Activated CD4-positive, alpha-beta T cell treated with anti-CD3 and anti-CD28 coated beads for 24 hours (primary cell): Measurements from ENCODE around the gene CNOT4.
A peak's percentile ranks its signal among the peaks of the same experiment; 100 is the strongest.
"Not testable (repeated sequence)": the region's sequence is repeated elsewhere in the genome, so short reads cannot be mapped to it uniquely, and the experiment has no call there.

Source experiments
- DNase-seq, 2 donors: peaks; one replicate each; pipeline ENCODE4 v3.0.0-alpha.2; 2020; ENCODE audit warnings: low read depth in 2 of 2

Gene CNOT4

DNA sequence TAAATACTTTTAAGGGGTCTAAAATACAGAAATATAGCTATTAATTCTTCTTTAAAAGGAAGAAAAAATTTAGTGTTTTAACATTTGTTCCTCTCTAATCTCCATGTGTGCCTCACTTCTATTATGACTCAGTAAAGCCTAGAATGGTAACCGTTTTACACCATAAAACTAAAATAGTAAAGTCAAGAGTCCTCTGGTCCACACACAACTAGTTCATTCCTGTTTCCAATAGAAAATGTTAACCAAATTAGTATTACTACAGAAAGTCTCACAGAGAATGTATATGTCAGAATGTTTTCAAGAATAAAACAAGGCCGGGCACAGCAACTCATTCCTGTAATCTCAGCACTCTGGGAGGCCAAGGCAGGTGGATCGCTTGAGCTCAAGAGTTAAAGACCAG, 55.8 kb downstream of the CNOT4 start:
- DNase-seq, result no peak

DNA sequence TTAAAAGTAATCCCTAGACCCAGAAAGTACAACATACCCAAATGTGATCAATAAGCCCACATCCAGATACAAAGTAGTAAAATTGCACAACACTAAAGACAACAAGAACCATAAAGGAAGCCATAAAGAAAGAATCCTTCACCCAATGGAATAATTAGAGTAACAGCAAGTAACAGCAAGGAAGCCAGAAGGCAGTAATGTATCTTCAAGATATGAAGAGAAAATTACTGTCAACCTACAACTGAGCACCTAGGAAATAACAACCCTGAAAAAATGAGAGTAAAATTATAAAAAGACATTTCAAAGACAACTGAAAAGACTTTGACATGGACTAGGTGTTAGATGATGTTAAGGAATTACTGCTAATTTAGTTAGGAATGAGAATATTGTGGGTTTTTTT, 60.5 kb downstream of the CNOT4 start:
- no peak for DNase-seq

DNA sequence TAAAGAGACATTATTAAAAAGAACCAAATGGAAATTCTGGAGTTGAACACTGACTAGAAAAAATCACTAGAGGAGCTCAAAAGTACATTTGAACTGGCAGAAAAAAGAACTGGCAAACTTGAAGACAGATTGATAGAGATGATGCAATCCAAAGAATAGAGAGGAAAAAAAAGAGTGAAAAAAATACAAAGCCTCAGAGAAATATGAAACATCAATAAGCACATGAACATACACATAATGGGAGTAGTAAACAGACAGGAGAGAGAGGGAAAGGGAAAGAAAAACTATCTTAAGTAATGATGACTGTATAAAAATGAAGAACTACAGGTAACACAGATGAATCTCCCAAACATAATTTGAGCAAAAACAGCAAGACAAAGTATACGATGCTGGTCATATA, 61.1 kb downstream of the CNOT4 start:
- no peak for DNase-seq

DNA sequence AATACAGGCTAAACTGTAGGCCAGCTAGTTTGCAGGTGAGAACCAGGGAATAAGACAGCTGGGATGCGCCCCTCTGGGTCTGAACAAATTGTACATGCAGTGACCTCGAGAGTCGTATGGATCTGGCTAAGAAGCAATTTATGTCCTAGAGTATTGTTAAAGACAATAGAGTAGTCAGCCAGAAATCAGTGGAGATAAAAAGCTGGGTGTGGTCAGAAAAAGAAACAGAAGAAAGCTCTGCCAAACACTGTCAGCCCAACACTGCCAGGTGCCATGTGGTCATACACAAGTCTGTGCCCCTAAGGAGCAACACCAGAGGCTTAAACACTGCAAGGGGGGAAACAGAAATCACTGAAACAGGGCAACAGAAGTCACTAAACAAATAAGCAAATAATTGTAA, 62.2 kb downstream of the CNOT4 start:
- no peak for DNase-seq

DNA sequence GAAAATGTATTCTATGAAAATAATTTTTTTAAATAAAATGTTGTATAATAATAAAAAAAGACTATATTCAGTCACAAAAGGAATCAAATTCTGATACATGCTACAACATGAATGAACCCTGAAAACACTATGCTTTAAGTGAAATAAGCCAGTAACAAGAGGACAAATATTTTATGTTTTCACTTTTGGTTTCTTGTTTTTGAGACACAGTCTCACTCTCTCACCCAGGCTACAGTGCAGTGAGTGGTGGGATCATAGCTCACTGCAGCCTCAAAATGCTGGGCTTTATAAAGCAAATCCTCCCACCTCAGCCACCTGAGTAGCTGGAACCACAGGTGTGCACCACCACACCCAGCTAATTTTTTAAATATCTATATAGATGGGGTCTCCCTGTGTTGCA, 64.2 kb downstream of the CNOT4 start:
- no peak for DNase-seq

DNA sequence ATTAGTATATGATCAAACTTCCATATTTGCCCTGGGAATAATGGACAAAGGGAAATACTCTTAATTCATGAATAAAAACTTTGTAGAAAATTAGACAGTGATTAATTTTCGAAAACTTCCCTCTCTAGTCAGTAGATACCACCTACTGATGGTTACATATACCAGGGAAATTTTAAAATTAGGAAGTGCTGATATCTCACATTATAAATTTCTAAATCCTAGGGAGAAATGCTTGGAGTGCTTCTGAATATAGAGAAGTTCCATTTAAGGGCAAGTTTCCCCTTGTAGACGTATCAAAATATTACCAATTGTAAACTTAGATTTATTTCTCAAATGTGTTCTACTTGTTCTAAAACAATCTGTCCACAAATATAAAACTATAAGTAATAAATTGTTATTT, 64.6 kb downstream of the CNOT4 start:
- DNase-seq, result not testable (repeated sequence)

DNA sequence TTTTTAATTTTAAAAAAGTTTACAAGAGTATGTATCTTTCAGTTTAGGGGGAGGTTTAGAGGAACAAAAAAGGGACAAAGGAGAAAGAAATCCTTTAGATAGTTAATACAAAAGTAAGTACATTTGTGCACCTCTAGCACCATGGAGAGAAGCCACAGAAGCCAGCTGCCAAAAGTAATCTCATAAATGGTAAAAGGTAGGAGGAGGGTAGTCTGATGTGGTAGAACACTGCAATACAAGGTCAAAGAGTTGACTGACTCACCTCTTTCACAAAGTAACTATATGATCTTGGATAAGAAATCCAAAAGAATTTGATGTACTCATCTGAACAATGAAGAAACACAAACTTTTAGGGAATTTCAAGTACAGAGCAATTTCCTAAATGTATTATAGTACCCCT, 68.1 kb downstream of the CNOT4 start:
- no peak for DNase-seq

DNA sequence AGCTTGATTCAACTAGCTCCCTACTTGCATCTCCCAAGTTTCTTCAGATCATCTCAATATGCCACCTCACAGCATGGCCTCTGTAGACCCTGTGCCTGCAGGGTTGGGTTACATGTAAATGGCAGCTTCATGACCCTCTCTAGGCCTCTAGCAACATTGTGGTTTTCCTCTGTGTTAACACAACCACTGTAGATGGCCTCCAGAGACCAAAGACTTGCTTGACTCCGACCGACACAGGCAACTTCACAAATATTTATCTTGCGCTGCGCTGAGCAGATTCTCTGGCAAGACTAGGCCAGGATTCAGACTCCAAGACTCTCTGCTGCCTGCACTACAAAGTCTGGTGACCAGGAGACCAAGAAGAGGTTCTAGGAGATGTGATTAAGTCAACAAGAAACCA, 75.9 kb downstream of the CNOT4 start:
- DNase-seq, result no peak

DNA sequence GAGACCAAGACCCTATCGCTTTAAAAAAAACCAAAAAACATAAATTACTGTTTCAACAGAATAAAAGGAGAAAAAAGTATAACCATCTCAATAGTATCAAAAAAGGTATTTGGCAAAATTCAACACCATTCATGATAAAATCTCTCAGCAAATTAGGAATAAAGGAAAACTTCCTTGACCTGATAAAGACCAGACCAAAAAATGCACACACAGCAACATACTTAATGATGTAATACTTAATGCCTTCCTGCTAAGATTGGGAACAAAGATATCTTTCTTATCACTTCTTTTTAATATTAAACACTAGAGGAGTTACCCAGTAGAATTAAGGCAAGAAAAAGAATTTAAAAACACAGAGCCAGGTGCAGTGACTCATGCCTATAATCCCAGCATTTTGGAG, 79.3 kb downstream of the CNOT4 start:
- DNase-seq, result no peak

DNA sequence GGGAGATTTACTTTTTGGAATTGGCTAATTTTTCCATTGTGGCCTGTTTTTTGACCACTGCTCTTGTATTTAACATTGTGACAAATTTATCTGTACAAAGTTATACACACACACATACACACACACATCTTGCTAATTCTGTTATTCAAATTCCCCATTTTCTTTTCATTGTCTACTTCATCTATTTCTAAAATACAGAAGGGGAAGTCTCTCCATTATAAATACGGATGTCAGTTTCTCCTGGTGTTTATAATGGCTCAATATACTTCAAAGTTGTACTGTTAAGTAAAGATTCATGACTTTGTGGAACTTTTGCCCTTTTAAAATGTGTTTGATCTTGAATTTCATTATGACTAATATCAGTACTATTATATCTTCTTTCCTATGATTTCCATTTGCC, 81.0 kb downstream of the CNOT4 start:
- no peak for DNase-seq

DNA sequence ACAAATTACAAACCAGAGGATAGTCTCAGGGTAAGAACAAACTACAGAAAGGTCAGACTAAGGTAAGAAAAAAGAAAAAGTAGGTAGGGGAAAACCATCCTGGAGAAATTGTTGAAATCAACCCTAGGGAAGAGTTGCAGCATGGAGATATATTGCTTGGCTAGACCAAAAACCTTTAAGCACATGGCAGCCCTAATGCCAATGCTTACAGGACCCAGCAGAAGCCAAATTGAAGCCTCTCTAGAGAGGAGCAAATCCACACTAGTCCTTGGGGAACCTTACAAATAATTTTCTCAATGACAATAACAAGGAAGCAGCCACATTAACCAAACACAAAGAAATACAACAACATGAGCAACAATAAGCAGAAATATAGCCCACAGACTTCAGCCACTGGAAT, 81.9 kb downstream of the CNOT4 start:
- no peak for DNase-seq

DNA sequence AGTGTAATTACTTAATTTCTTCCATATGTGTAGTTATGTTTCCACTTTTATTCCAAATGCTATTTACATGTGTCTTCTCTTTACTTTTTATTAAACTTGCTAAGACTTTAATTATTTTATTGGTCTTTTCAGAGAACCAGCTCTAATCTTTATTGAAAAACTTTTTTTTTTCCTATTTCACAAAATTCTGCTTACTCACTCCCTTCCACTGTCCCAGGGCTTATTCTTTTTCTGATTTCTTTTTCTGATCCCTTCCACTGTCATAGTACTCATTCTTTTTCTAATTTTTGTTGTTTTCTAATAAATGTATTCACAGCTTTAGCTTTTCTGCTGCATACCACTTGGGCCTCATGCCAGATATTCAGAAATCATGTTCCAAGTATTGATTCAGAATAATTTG, 82.7 kb downstream of the CNOT4 start:
- DNase-seq, result no peak

DNA sequence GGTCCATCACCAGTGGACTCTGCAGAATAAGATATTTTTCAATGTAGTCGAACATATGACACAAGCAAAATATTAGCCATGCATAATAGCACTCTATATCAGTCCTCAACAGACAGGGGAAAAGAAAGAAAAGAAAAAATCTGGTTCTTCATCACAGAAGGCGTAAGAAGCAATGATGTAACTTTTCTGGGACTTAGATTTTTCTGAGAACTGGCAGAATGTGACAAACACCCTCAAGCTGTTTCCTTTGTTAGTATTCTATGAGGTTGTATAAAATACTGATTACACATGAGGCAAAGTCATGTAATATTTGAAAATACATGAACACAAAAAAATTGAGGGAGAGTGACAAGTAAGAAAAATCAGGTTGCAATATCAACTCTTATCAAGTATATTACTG, 84.9 kb downstream of the CNOT4 start:
- DNase-seq, result no peak

DNA sequence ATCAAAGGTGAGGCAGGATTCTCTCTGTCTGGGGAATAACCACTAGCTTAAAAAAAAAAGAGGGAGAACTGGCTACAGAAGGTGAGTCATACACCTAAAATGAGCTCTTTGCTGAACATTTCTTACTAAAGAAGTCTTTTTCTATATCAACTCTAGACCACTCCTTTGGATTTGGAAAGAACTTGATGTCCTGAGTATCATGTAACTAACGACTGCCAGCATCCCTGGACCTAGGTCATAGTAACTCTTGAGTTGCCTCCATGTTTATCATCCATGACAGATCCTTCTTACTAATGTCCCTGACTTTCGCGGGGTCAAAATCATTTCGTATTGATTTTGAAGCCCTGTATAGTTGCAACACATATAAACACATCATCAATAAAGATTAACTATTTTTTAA, 89.1 kb downstream of the CNOT4 start:
- DNase-seq, result no peak

DNA sequence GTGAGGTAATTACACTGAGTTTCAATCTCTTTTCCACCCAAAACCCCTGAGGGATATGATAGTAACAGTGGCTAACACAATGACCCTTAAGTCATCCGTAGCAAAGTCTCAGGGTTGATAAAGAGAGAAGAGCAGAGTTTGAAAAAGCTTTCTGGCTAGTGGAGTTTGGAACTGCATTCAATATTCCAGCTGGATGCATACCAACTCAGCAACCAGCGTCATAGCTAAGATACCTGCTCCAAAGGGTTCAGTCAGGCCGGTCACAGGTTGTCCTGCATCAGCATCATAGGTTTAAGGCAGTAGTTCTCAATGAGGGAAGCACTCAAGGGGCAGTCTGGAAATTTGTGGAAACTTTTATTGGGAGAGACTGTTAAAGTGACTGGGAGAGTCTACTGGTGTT, 93.5 kb downstream of the CNOT4 start:
- DNase-seq, result no peak

DNA sequence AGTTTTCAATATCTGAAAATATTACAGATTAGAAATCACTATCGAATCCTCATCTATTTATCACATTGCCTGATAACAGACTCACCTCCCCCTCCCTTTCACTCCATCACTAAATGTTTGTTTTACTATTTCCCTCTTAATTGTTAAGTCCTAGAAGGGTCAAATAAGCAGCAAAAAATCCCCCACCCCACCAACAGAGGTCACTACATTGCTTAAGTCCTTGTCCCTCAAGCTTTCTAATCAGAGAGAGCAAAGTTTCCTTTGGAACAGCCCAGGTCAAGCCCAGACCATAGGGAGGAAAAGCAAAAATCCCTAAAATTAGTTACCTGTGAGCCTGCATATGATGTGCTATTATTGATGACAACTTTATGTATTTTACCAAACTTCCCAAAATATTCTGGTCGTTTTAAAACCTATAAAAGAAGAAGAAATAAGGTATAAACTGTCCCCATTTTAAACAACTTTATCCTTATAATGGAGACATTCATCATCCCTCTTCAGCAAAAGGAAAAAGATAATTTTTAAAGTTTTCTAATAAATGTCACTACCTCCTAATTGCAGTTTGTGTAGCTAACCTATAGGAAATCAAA, 95.0 kb downstream of the CNOT4 start:
- peak; percentile 1 to 4 for DNase-seq

DNA sequence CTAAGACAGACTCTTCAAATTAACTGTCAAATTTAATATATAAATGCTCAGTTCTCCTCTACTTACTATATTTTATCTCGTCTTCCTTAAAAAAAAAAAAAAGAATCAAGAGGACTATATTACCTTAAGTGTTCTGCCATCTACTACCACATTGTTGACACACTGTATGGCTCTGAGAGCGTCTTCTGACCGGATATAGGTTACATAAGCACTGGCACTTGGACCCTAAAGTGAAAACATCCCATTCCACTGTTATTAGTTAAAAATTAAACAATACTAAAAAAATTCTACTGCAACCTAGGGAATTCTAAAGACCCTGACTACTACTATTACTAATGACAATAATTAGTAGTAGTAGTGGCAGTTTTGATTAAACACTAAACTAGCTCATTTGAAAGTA, 95.7 kb downstream of the CNOT4 start:
- DNase-seq, result no peak

DNA sequence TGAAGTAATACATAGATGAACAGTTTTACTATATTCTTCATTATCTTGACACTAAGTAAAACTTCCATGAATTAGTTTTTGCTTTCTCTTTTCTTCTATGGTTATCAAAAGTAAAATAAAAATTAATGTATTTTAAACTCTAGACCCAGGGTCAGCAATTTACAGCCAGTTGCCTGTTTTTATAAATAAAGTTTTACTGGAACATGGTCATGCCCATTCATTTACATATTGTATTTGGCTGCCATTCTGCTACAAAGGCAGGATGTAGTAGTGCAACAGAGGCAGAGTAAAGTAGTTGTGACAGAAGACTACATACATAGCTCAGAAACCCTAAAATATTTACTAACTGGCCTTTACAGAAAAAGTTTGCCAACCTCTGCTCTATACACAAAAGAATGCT, 98.8 kb downstream of the CNOT4 start:
- DNase-seq, result no peak

DNA sequence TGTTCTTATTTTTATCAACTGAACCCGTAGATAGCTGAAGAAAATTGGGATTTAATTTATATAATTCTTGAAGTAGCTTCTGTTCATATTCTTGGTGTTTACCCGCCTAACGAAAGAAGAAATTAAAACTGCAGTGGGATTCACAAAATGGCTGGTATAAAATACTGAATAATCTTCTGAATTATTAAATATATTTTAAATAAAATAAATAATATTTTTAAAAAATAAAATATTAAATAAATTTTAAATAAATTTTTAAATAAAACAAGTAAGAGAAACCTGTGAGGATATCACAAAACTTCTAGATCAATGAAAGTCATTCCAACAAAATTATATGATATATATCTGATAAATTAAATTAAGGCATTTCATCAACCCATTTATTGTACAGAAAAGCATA, 99.4 kb downstream of the CNOT4 start:
- DNase-seq, result no peak

DNA sequence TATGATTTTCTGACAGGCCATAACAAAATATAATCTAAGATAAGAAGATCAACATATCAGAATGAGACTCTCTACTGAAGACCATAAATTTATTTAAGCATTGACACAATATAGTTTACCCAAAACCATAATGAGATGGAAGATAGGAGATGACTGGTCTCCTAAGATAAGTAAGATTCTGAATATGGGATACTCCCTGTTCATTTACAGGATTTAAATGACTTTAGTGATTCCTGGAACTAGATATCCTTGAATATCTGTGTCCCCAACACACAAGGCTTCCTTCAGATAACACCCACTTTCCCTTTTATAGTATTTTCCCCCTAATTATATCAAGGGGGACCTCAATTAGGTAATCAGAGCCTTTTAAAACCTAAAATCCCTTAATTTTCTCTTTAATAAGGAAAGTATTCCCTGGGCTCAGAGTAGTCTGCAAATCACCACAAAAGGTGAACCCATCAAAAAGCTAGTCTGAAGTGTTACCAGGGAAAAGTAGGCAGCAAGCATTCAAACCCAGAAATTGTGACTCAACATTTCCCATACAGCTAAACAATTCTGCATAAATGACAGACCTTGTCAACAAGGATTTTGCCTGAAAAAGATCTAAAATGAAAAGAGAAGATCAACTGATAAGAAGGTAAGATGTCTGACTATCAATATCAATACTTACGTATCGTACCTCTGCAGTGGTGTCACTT, 99.9 kb downstream of the CNOT4 start:
- DNase-seq, result no peak

DNA sequence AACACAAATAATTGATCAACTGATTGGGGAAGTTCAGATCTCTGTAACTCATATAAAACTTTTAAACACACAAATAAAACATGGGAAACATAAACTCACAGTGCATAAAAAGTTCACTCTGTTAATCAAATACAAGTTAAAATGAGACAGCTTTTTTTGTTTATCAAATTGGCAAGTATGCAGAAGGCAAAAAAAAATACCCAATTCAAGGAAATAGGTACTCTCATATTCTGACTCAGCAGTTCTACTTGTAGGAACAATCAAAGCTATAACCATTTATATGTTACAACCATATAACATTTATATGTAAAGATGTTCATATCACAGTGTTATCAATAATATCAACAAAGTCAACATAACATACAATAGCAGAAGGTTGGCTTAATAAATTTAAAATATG, 102.0 kb downstream of the CNOT4 start:
- no peak for DNase-seq

DNA sequence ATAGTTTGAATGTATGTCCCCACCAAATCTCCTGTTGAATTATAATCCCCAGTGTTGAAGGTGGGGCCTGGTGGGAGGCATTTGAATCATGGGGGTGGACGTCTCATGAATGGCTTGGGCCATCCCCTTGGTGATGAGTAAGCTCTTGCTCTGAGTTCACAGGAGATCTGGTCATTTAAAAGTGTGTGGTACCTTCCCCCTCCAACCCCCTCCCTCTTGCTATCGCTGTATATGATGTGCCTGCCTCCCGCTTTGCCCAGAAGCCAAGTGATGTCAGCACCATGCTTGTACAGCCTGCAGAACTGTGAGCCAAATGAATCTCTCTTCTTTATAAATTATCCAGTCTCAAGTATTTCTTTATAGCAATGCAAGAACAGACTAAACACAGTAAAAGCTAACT, 103.0 kb downstream of the CNOT4 start:
- no peak for DNase-seq

DNA sequence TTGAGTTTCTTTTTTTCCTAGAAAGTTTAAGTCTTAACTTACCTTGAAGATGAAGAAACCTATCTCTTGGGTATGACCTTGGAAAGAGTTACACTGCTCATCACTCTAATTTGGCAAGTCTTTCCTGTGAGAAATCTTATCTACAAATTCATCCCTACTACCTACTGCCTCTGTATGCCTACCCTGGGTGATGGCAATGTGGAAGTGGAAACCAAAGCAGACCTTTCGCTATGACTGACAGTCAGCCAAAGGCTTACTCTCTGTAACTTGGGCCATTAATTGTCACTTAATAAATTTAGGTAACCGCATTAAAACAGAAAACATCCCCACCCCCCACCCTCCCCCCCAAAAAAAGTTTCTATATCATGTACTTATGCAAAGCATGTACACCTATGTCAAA, 103.9 kb downstream of the CNOT4 start:
- DNase-seq, result no peak

DNA sequence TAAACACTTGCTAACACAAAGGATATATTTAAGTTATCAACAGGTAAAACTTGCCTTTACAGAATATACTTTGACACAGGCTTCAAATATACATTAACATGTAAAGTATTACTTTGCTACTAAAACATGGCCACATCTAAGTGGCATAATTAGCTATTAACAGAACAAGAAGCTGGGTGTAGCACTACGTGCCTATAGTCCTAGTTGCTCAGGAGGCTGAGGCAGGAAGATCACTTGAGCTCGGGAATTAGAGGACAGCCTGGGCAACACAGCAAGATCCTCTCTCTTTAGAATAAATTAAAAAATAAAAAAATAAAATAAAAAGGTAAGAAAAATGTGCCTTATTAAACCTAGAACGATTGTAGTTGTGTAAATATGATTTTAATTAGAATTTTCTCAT, 106.6 kb downstream of the CNOT4 start:
- no peak for DNase-seq
